Smooth muscle cell (in vitro differentiated cells): ENCODE data around the gene UBA3. TPM values are rescaled to one million over a fixed set of nuclear protein-coding genes. Genes with fewer than 3 reads are reported as not detected.

Source experiments
- DNase-seq: peaks from one replicate; lab custom pipeline; 2025; ENCODE audit not compliant: unreplicated experiment; lab: John Stamatoyannopoulos, UW
- H2AFZ ChIP-seq: fragments of 200-600 bp; sonication (generic); 2 replicates; pipeline ENCODE4 v1.6.0; 2016; ENCODE audit warnings: antibody characterized with exemption, low read depth, mild to moderate bottlenecking
- H3F3A ChIP-seq: fragments of 200-600 bp; sonication (generic); 2 replicates; pipeline ENCODE4 v1.6.0; 2017; ENCODE audit warnings: antibody characterized with exemption, low read depth
- H3K27ac ChIP-seq: fragments of 200-600 bp; sonication (generic); 2 replicates; pipeline ENCODE4 v1.5.1; 2016; ENCODE audit warnings: low read depth, mild to moderate bottlenecking
- H3K27me3 ChIP-seq: fragments of 200-600 bp; sonication (generic); 2 replicates; pipeline ENCODE4 v1.6.1; 2016; ENCODE audit warnings: low read depth, mild to moderate bottlenecking
- H3K36me3 ChIP-seq: fragments of 200-600 bp; sonication (generic); 2 replicates; pipeline ENCODE4 v1.5.1; 2016; ENCODE audit warnings: low read depth
- H3K4me1 ChIP-seq: fragments of 200-600 bp; sonication (generic); 2 replicates; pipeline ENCODE4 v1.5.1; 2016; ENCODE audit warnings: low read depth
- H3K4me2 ChIP-seq: fragments of 200-600 bp; sonication (generic); 2 replicates; pipeline ENCODE4 v1.6.0; 2016; ENCODE audit warnings: mild to moderate bottlenecking
- H3K4me3 ChIP-seq: fragments of 200-600 bp; sonication (generic); 2 replicates; pipeline ENCODE4 v1.5.1; 2016; ENCODE audit warnings: mild to moderate bottlenecking
- H3K79me2 ChIP-seq: fragments of 200-600 bp; sonication (generic); 2 replicates; pipeline ENCODE4 v1.6.0; 2016; ENCODE audit warnings: low read depth, mild to moderate bottlenecking
- H3K9ac ChIP-seq: fragments of 200-600 bp; sonication (generic); 2 replicates; pipeline ENCODE4 v1.6.0; 2016; ENCODE audit warnings: low read depth
- H3K9me3 ChIP-seq: fragments of 200-600 bp; sonication (generic); replicated peaks from 2 replicates; pipeline ENCODE4 v1.5.1; 2016; ENCODE audit warnings: low read depth
- H4K20me1 ChIP-seq: fragments of 200-600 bp; sonication (generic); 2 replicates; pipeline ENCODE4 v1.6.0; 2016; ENCODE audit warnings: low read depth
- WGBS: methylation state at CpG from one replicate; pipeline ENCODE4 v1.1.7; 2016; ENCODE audit warnings: low lambda C conversion rate; 5-methylcytosine and 5-hydroxymethylcytosine counted together
- polyA plus RNA-seq: library from polyadenylated mRNA; unstranded; fragments of >200 nt; fragmentation: Nextera tagmentation; extraction: Ambion mirVana; gene quantifications from 2 replicates; pipeline ENCODE4 v1.2.1, GENCODE V29; 2016
- total RNA-seq: library from RNA; depleted of rRNA; stranded (reverse); fragments of >200 nt; gene quantifications from 2 replicates; pipeline ENCODE4 v1.2.3, GENCODE V29; 2014
- TF ChIP-seq, protein P1 (sequence below): fragments of 200-600 bp; sonication (generic); IDR thresholded peaks from 2 replicates; pipeline ENCODE4 v1.5.1; 2017; ENCODE audit warnings: borderline replicate concordance, mild to moderate bottlenecking, antibody characterized with exemption; ENCODE audit not compliant: insufficient read depth, poor library complexity, severe bottlenecking

UBA3 gene
- total and polyA plus RNA-seq, 2 experiments from 2014 or later: 47.5 to 71.2 TPM

DNA sequence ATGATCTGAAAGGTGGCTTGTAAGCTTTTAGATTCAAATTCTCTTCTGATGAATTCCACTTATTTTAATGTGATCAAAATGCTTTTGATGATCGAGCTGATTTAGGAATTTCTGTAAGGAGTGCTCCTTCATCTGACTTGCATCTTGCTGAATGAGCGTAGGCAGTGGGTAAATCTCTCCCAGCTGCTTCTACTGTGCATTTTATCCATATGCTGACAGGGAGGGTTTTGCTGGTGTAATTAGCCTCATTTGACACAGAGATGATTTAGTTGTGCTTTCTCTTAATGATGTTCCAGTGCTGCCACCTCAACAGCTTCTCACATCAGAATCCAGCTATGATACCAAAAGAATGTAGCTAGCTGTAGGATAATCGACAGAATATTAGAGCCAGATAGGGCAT, 46.1 kb upstream of the UBA3 start:
- no peak for DNase-seq
- no peaks in the 10 kb centered on the region for H3K27me3 ChIP-seq
- 80% methylated on average over 3 of the region's 3 CpGs for WGBS
- H3K36me3 ChIP-seq: no peaks in the 10 kb centered on the region
- H3F3A ChIP-seq: no peaks in the 10 kb centered on the region
- TF ChIP-seq, protein P1, sequence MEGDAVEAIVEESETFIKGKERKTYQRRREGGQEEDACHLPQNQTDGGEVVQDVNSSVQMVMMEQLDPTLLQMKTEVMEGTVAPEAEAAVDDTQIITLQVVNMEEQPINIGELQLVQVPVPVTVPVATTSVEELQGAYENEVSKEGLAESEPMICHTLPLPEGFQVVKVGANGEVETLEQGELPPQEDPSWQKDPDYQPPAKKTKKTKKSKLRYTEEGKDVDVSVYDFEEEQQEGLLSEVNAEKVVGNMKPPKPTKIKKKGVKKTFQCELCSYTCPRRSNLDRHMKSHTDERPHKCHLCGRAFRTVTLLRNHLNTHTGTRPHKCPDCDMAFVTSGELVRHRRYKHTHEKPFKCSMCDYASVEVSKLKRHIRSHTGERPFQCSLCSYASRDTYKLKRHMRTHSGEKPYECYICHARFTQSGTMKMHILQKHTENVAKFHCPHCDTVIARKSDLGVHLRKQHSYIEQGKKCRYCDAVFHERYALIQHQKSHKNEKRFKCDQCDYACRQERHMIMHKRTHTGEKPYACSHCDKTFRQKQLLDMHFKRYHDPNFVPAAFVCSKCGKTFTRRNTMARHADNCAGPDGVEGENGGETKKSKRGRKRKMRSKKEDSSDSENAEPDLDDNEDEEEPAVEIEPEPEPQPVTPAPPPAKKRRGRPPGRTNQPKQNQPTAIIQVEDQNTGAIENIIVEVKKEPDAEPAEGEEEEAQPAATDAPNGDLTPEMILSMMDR: no peak
- no peaks in the 10 kb centered on the region for H3K4me1 ChIP-seq
- no peak overlapping the region for H3K4me2 ChIP-seq
- H4K20me1 ChIP-seq: no peaks in the 10 kb centered on the region
- H3K79me2 ChIP-seq: no peaks in the 10 kb centered on the region
- H3K9ac ChIP-seq: no peak overlapping the region
- H2AFZ ChIP-seq: no peak overlapping the region
- H3K27ac ChIP-seq: no peak overlapping the region
- no peaks in the 10 kb centered on the region for H3K9me3 ChIP-seq
- no peak overlapping the region for H3K4me3 ChIP-seq

DNA sequence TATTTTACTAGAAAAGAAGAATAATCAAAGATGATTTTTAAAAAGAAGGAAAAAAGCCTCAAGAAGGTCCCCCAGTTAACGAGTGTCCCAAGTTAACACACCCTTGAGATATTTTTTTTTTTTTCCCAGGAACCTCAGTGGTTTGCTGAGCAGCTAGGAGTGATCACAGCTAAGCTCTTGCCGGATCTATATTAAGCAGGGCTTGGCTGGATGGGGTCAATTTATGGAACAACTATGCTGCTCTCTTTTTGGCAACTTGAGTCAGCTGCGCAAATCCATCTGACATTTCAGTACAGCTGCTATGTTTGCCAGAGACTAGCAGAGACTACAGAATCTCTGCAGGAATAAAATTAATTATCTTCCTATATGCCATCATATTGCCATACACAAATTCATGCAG, 42.2 kb upstream of the UBA3 start, which contains the start of gene LMOD3:
TSS of gene LMOD3 (minus strand) at position 193 of the 400 bp plus-strand sequence. CDS start 209 bp downstream, outside the sequence.
- Histone ChIP-seq H3K4me1 (no peaks in the 10 kb centered on the region), H3K9me3 (no peaks in the 10 kb centered on the region), H2AFZ (peak within 1 kb of the TSS; percentile 65), H3K9ac (no peak within 1 kb of the TSS), H3K36me3 (no peaks in the 10 kb centered on the region), H3K79me2 (no peaks in the 10 kb centered on the region), H3K27me3 (no peaks in the 10 kb centered on the region), H3F3A (no peaks in the 10 kb centered on the region), H3K27ac (no peak within 1 kb of the TSS), H3K4me3 (no peak within 1 kb of the TSS), H3K4me2 (no peak within 1 kb of the TSS), H4K20me1 (no peaks in the 10 kb centered on the region)
- DNase-seq: no peak
- 71% methylated on average over 3 of the region's 3 CpGs for WGBS
- TF ChIP-seq, protein P1: no peak

DNA sequence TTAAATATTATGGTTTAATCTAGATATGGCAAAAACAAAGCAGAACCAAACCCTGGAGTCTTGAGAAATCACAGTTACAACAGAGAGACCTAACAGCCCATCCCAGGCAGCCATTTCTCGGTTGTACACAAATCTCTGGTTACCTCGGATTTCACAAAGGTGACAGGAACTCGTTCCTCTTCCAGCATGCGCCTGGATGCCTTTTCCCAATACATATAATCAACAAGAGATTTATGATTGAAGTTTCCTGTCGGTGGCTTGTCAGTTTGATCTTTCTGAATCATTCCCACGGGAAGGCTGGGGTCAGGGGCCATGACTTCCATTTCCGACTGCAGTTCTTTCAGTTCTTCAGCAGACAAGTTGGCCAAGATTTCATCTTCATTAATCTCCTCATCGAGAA, 41.8 kb upstream of the UBA3 start:
- peak overlapping the region; percentile 65 for H2AFZ ChIP-seq
- H4K20me1 ChIP-seq: no peaks in the 10 kb centered on the region
- no peaks in the 10 kb centered on the region for H3K4me1 ChIP-seq
- H3K4me3 ChIP-seq: no peak overlapping the region
- no peaks in the 10 kb centered on the region for H3K79me2 ChIP-seq
- no peak overlapping the region for H3K9ac ChIP-seq
- TF ChIP-seq, protein P1: no peak
- H3K9me3 ChIP-seq: no peaks in the 10 kb centered on the region
- 82% methylated on average over 8 of the region's 8 CpGs for WGBS
- no peak for DNase-seq
- H3F3A ChIP-seq: no peaks in the 10 kb centered on the region
- H3K27ac ChIP-seq: no peak overlapping the region
- H3K4me2 ChIP-seq: no peak overlapping the region
- H3K36me3 ChIP-seq: no peaks in the 10 kb centered on the region
- H3K27me3 ChIP-seq: no peaks in the 10 kb centered on the region

DNA sequence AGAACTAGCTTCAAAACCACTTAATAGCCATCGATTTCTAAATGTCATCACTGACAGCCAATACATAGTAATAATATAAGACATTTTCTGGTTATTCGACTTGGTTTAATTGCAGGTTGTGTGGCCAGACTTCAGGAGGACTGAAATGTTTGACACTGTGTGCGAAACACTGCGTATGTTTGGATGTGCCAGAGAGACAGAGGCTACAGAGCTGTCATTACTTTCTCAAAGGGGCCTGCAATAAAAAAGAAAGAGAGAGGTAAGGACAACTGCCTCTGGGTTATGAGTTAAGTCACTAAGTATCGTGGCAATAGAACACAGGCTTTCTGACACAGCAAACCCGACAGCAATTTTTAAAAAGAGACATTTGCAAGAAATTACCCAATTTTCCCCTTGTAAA, 41.3 kb upstream of the UBA3 start:
- no peaks in the 10 kb centered on the region for H3K27me3 ChIP-seq
- no peaks in the 10 kb centered on the region for H3K79me2 ChIP-seq
- no peaks in the 10 kb centered on the region for H3K9me3 ChIP-seq
- 84% methylated on average over 6 of the region's 6 CpGs for WGBS
- H3K27ac ChIP-seq: no peak overlapping the region
- no peak overlapping the region for H3K4me3 ChIP-seq
- H3K36me3 ChIP-seq: no peaks in the 10 kb centered on the region
- no peak overlapping the region for H3K9ac ChIP-seq
- no peak overlapping the region for H3K4me2 ChIP-seq
- no peak for DNase-seq
- TF ChIP-seq, protein P1: no peak
- no peaks in the 10 kb centered on the region for H4K20me1 ChIP-seq
- H3K4me1 ChIP-seq: no peaks in the 10 kb centered on the region
- H2AFZ ChIP-seq: peak overlapping the region; percentile 65
- no peaks in the 10 kb centered on the region for H3F3A ChIP-seq
